Activated CD4-positive, CD25-positive, alpha-beta regulatory T cell treated with anti-CD3 and anti-CD28 coated beads, Interleukin-2, amount 50 U/mL, for 72 hours (primary cell): ENCODE measurements around the gene UCN.
A peak's percentile ranks its signal among the peaks of the same experiment; 100 is the strongest.
"Not testable (repeated sequence)": the region's sequence is repeated elsewhere in the genome, so short reads cannot be mapped to it uniquely, and the experiment has no call there.

Source experiments
- DNase-seq: peaks from one replicate; pipeline ENCODE4 v3.0.0; 2021

UCN gene

DNA sequence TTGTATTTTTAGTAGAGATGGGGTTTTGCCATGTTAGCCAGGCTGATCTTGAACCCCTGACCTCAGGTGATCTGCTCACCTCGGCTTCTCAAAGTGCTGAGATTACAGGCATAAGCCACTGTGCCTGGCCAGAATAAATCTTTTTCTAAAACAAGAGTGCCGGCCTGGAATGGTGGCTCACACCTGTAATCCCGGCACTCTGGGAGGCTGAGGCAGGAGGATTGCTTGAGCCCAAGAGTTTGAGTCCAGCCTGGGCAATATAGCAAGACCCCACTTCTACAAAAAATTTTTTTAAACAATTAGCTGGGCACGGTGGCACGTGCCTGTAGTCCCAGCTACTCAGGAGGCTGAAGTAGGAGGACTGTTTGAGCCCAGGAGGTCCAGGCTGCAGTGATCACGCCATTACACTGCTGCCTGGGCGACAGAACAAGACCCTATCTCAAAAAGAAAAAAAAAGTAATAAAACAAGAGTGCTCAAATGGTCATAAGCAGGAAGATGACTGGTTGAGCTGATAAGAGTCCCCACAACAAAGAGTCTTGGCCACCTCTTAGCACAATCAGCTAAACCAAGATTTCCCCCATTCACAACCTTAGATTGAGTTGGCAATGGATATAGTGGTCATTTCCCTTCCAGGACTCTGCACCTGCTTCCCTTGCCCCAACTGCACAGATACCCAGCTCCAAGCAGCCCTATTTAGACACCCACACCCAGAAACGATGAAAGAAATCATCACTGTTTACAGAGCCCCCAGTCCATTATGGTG lies 5.8 kb upstream of the UCN start:
- no peak for DNase-seq

DNA sequence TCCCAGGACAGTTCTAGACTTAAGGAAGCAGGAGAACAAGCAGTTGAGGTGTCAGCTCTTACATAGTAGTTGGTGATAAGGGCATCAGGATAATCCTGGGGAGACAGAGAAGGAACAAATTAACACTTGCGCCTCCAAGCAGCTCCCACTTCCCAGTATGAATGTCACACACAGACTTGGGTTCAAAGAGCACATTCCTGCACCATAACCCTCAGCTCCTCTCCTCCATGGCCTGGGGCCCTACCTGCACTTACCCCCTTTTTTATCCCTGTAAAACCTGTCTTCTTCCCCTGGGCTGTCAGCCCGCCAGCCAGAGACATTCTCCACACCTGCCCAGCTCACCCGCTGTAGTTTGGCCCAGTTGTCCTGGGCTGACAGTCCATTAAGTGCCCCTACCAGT lies 3.9 kb upstream of the UCN start:
- DNase-seq, result no peak

DNA sequence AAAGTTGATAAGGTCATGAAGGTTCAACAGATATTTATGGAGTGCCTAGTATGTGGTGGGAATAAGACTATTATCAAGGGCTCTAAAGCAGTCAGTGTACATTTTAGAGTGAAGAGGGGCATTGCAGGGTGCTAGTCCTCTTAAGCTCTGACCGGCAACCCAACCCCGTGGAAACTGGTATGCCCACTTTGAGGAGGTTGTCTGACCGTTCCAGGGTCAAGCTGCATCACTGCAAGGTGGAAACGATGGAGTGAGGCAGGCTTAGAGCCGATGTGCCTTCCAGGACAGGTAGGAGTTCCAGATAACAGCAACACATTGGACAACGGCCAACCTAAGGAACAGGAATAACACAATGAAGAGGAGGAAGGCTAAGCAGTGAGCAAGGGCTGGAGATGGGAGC lies 1.4 kb upstream of the UCN start:
- DNase-seq, result no peak

DNA sequence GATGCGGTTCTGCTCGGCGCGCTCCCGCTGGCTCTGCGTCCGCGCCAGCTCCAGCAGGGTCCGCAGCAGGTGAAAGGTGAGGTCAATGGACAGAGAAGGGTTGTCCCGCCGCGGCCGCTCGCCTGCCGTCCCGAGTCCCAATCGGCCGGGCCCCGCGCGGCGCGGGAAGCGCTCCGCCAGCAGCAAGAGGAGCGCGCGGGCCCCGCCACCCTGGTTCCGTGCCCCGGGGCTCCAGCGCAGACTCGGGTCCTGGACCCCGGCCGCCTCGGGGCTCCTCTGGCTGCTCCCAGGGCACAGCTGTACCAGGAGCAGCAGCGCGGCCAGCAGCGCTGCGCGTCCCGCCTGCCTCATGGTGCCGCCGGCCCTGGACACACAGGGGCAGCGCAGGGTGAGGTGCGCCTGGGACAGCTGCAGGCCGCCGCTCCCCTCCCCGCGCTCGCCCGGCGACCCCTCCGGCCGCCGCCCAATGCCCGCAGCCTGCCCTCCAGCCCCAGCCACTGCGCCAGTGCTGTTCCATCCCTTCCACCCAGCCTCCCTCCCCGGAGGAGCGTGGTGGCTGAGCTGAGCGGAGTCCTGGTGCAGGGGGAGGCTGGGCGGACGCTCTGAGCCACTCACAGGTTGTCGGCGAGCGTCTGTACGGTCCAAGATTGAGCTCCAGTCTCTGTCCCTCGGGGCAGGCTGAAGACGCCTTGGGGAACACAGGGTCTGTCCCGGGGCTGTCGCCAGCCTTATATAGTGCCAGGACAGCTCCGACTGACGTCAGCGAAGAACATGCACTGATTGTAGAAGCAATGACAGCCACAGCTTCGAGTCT lies 493 bp downstream of the UCN start:
- no peak for DNase-seq

DNA sequence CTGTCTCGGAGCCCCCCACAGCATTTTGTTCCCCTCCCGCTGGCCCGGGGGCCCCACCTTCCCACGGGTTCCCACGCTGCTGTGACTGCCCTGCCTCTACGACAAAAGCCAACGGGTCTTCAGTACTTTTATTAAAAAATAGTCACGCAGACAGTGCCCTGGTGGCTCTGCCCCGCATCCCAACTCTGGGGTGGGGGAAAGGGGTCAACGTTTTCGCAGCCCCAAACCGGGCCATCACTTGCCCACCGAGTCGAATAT lies 1.0 kb downstream of the UCN start:
- DNase-seq, result no peak

DNA sequence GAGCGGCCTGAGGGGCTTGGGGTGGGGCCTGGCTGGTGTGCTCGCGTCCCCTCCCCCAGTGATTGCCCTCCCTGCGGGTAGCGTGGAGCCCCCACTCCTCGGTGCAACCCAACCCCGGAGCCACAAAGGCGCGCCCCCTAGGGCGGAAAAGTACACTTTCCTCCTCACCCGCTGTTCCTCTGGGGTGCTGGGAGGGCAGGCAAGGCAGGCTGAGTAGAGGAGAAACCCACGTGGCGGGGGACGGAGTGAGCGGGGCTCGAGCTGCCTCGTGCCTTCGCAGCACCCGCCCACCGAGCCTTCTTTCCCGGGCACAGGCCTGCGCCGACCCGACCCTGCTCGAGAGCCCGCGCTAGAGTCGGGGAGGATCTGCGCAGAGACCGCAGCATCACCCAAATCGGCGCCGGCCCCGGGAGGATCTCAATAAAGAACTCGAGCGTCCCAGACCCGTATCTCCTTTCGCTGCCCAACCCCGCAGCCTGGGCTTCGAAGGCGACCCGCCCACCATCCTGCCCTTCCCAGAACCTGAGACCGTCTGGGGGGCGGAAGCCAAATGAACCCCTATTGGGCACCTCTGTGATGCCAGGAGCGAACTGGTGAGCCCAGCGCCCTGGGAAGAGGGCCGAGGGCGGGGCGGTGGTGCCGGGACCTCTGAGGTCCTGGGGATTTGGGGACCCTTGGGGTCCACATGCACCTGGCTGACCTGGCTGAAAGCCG lies 1.5 kb downstream of the UCN start:
- no peak for DNase-seq

DNA sequence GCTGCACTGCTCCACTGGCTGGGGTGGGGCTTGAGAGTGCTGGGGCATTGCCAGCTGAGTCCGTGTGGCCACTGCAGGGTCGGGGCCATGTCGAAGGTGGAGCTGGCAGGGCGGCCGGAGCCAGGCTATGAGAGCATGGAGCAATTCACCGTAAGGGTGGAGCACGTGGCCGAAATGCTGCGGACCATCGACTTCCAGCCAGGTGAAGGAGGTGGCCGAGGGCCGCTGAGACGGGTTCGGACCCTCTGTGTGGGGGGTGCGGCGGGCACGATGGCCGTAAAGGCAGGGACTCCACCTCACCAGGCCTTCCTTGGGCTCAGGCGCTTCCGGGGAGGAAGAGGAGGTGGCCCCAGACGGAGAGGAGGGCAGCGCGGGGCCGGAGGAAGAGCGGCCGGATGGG lies 2.1 kb downstream of the UCN start:
- no peak for DNase-seq

DNA sequence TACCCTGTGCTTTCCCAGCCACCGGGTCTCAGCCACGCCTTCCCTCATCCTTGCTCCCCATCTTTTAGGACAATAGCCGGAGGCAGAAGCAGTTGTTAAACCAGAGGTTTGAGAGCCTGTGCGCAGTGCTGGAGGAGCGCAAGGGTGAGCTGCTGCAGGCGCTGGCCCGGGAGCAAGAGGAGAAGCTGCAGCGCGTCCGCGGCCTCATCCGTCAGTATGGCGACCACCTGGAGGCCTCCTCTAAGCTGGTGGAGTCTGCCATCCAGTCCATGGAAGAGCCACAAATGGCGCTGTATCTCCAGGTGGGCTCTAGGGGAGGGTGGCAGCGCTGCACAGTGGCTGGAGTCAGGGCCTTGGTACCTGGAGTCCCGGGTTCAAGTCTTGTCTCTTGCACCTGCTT lies 2.7 kb downstream of the UCN start:
- no peak for DNase-seq

DNA sequence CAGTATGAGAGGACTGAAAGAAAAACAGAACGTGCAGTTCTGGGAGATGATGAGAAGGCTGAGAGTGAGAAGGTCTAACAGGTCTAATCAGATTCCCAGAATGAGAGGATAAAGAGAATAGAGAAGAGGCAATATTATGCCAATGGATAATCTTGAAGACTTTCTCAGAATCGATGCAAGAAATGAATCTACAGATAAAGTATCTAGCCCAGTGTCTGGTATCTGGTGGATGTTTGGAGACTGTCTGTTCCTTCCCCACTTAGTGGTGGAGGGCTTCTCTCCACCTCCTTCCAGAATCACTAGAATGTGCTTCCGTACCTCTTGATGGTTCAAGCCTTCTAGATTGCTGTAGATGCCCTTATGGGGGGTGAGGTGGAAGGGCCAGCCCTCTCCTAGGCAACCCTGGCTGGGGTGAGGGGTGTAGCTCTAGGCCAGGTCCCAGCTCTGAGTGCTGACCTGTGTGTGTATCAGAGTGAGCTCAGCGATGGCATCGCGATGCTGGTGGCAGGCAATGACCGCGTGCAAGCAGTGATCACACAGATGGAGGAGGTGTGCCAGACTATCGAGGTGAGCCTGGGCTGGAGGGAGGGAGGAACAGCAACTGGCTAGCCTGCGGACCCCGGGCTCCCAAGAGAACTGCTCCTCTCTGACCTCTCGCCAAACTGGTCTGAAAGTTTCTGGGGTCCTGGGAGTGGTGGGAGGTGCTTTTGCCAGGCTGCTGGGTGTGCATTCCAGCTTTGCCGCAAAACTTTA lies 3.6 kb downstream of the UCN start:
- DNase-seq, result no peak

DNA sequence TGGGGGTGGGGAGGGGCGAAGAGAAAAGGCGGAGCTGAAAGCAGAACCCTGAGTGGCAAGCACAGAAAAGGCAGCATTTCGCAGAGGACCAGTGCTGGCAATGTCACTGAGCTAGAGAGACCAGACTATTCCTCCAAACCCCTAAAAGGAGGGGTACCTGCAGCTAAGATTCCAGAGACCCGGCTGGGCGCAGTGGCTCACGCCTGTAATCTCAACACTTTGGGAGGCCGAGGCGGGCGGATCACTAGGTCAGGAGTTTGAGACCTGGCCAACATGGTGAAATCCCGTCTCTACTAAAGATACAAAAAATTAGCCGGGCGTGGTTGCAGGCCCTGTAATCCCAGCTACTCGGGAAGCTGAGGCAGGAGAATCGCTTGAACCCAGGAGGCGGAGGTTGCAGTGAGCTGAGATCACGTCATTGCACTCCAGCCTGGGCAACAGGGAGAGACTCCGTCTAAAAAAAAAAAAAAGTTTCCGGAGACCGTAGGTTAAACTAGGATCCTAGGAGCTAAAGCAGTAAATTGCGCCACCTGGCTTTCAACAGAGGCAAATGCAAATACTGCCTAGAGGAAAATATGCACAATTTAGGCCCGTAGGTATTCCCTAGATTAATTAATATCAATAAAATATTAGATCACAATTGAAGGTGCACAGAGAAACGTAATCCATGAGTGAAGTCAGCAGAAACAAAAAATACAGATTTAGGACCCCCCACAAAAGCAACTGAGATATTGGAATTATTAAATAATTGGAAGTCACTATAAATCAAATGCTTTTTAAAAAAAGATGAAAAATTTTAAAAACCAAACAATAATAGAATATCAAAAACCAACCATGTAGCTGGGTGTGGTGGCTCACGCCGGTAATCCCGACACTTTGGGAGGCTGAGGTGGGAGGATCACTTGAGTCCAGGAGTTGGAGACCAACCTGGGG lies 4.9 kb downstream of the UCN start:
- peak; percentile 37 for DNase-seq

DNA sequence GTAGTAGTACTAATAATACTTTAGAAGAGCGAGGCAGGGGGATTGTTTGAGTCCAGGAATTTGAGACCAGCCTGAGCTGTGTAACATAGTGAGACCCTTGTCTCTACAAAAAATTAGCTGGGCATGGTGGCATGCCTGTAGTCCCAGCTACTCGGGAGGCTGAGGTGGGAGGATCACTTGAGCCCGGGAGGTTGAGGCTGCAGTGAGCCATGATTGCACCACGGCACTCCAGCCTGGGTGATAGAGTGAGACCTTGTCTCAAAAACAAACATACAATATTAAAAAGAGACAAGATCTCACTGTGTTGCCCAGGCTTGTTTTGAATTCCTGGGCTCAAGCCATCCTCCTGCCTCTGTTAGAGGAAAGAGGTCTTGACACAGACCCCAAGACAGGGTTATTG lies 7.6 kb downstream of the UCN start:
- DNase-seq, result not testable (repeated sequence)

DNA sequence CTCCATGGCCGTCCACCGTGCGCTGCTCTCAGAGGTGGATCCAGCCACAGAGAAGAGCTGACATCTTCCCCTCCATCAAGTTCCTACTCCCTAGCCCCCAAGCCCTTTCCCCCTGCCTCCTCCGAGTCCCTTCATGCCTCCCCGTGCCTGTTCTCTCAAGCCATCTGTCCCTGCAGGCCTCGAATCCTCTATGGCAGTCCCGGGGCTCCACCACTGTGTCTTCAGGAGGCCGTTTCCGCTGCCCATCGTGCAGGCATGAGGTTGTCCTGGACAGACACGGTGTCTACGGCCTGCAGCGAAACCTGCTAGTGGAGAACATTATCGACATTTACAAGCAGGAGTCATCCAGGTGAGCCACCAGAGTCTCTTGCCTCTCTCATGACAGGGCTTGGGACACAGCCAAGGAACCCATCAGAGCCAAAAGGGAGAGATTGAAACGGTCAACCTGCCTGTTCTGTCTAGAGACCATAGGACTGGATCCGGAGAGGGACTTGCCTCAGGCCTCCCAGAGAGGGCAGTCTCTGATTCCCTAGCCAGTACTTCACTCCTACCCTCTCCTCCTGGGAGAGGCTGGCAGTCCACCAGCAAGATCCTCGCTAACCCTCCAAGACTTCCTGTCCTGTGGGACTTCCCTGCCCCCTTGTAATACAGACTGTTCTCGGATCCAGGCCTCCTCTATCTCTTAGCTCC lies 9.7 kb downstream of the UCN start:
- no peak for DNase-seq

DNA sequence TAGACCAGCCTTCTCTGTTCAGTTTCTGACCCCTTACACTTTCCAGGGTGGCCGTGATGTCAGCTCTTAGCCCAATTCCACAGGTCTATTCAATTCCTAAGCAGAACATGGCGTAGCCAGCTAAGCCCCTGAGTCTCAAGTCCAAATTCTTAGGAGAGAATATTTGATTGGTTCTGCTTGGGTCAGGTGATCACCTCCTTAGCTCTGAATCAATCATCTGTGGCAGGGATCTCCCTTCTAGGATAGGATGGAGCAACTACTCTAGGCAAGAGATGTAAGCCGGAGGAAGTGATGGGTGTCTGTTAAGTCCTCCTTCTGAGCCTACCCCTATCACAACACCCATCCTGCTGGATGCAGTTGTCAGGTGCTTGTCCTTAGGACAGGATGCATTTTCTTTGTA lies 11.1 kb downstream of the UCN start:
- DNase-seq, result no peak

DNA sequence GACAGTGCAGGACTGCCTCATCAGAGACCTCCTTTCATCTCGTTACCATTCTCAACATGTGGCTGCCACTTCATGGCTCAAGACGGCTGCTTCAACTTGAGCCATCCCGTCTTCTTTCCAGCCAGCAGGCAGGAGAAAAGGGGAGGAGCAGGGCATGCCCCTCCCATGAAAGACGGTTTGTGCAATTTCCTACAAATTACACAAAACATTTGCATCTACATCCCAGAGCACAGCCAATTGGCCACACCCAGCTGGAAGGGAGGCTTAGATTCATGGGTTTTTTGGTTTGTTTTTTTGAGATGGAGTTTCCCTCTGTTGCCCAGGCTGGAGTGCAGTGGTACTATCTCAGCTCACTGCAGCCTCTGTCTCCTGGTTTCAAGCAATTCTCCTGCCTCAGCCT lies 11.8 kb downstream of the UCN start:
- DNase-seq, result no peak

DNA sequence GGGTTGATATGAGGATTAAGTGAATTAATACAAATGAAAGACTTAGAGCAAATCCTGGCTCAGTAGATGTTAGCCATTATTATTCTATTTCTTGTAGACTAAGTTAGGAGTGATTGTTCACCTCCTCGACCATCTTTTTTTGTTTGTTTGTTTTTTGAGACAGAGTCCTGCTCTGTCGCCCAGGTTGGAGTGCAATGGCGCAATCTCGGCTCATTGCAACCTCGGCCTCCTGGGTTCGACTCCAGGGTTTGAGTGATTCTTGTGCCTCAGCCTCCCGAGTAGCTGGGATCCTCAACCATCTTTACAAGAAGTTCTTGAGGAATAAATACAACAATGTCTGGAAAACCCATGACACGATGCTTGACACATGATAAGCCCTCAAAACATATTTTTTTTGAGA lies 13.3 kb downstream of the UCN start:
- DNase-seq, result no peak

DNA sequence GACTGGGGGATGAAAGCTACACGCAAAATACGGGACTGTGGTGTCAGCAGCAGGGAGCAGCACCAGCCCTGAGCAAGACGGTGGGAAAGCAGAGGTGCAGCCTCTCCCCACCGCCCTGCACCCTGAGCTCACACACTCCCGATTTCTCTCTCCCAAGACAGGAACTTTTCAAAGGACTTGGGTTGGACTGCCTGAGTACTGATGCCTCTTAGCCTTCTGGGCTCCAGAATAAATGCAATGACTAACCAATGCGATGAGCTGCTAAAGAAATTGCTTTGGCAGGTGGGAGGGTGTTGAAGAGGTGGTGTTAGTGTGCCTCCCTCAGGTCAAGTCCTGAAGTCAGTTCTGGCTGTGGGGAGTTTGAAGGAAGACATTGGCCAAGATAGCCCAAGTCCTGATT lies 16.4 kb downstream of the UCN start:
- DNase-seq, result no peak

DNA sequence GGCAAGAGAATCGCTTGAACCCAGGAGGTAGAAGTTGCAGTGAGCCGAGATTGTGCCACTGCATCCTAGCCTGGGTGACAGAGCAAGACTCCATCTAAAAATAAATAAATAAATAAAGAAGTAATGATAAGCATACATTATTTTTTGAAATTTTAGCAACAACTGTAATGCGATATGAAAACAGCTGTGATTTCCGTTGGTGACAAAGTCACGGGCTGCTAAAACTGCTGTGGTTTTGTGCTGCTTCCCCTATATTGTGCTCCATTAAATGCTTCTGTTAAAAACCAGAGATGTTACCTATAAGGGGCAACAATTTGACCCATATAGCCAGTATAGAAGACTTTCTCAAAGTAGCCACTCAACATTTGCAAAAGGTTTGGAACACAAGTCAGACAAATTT lies 17.7 kb downstream of the UCN start:
- no peak for DNase-seq

DNA sequence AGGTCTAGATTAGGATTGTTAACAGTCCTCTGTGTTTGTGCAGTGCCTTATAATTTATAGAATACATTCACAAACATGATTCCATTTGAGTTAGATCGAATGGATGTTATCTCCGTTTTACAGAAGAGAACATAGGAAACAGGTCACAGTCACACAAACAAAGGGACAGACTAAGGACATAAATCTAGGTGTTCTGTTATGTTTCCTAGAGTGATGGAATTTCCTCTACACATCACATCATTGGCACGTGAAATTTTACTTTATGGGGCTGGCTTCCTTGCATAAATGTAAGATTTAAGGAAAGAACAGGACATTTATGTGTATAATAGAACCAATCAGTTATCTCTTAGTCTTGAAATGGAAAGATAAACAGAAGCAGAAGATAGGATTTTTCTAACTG lies 19.6 kb downstream of the UCN start:
- DNase-seq, result no peak

DNA sequence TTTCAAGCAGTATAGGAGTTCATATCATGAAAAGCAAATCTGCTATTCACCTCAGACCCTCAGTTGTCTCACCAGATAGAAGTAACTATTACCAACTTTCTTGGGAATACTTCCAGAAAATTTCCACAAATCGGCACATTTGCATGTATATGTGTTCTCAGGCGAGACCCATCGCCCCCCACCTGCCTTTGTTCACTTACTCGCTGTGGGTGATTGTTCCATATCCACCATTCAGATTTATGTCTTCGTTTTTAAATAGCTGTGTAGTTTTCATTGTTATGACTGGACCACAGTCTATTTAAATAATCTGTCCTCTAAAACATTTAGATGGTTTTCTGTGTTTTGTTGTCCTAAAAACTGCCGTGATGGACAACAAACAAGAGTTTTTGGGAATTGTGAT lies 22.8 kb downstream of the UCN start:
- DNase-seq, result no peak

DNA sequence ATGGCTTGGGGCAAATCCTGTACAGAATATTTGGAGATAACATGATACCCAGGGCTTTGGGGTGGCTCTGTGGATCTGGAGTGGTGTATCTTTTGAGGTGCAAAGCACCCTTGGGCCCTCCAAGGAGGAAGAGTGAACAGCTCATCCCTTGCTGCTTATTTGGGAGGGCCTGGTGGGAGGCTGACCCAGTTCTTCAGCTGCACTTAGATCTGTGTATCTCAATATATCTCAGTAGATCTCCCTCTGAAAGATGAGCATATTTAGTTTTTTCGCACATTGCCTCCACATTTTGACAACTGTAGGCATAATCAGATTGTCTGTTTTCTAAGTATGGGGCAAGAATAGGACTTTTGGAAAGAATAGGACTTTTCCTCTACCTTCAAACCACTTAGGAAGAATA lies 23.2 kb downstream of the UCN start:
- DNase-seq, result no peak

DNA sequence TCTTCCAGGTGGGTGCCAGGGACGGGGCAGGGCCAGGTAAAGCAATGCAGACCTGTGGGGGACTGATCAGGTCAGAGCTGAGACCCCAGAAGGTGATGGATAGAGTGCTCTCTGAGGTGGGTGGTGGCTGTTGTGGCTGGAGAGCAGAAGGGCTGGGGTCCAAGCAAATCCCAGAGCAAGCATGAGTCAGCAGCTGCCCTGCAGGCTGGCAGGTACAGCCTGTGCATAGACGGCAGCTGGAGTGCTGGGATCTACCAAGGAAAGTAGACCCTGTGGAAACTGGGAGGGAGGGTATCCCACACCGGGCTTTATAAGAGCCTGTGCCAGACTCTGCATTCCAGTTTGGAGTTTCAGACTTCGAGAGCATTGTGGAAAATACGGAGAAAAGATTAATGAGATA lies 25.4 kb downstream of the UCN start:
- no peak for DNase-seq
